ENCODE measurements around the gene EXOC3L1.
A peak's percentile ranks its signal among the peaks of the same experiment; 100 is the strongest.

Gene EXOC3L1

DNA sequence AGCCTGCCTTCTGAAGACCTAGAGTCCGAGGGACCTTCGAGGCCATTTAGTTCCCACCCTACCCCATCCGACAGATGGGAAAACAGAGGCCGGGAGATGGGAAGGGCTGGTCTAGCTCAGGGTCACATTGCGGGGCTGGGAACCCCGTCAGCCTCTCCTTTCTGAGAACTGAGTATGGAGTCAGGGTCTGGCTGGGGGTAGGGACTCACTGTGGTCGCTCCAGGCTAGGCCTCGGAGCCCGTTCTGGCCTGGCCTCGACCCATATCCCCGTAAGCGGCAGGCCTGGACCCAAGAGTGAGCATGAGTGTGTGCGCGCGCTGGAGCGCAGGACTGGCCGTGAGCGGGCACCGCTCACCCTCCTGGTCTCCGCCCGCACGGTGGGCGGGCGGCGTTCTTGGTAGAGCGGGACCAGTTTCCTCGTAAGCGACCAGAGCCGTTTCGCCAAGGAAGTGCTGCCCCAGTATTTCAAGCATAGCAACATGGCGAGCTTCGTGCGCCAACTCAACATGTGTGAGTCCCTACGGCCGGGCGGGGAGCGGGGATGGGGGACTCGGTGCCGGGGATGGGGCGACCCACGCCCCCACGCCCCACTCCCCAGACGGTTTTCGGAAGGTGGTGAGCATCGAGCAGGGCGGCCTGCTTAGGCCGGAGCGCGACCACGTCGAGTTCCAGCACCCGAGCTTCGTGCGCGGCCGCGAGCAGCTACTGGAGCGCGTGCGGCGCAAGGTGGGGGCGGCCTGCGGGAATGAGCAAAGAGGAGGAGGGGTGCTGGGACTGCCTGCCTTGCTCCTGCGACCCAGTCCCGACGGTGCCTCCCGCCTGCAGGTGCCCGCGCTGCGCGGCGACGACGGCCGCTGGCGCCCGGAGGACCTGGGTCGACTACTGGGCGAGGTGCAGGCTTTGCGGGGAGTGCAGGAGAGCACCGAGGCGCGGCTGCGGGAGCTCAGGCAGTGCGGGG is 24.5 kb downstream of the EXOC3L1 start:
- no peak for DNase-seq (ENCODE audit: low read depth in 2 of 2)

DNA sequence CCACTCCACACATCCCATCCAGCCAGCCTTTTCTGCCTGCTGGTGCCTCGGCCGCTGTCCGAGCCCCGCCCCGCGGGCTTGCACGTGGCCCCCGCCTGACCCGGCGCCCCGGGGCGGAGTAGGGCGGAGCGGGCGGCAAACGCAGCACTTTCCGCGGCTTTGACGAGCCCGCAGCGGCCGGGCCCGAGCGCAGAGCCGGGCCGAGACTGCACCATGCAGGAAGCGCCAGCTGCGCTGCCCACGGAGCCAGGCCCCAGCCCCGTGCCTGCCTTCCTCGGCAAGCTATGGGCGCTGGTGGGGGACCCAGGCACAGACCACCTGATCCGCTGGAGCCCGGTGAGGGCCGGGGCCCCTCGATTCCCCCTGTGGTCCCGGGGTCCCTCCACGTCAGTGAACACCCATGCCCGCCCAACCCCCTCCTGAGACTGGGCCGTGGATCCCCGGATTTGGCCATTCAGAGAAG is 25.3 kb downstream of the EXOC3L1 start, which contains the start of gene HSF4:
Gene HSF4, plus strand, starts transcription at position 147 of the 463 bp plus-strand sequence. Its CDS starts 67 bp downstream, at position 214.
- no peak for DNase-seq (ENCODE audit: low read depth in 2 of 2)

DNA sequence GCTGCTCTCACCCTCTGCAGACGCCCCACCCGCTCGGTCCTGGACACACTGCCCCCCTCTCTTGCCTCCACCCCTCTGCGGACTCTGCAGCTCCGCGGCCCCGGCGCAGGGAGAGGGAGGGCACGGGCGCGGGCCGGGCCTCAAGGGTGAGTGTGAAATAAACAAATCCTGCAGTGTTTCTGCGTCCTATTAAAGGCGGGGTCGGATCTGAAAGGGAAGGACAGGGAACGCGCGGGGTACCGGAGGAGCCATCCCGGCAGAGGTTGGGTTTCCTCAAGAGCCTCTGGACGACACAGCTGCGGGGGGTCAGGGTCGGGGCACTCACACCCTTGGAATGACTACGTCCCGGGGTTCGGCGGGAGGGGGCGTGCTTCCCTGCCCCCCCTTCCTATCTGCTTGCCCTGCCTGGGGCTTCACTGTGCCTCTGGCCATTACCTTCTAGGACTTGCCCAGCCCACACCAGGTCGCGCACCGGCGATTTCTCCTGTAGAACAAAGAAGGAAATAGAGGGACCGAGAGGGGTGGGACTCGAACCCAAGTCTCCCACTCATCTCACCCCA is 25.9 kb downstream of the EXOC3L1 start:
- no peak for DNase-seq (ENCODE audit: low read depth in 2 of 2)

DNA sequence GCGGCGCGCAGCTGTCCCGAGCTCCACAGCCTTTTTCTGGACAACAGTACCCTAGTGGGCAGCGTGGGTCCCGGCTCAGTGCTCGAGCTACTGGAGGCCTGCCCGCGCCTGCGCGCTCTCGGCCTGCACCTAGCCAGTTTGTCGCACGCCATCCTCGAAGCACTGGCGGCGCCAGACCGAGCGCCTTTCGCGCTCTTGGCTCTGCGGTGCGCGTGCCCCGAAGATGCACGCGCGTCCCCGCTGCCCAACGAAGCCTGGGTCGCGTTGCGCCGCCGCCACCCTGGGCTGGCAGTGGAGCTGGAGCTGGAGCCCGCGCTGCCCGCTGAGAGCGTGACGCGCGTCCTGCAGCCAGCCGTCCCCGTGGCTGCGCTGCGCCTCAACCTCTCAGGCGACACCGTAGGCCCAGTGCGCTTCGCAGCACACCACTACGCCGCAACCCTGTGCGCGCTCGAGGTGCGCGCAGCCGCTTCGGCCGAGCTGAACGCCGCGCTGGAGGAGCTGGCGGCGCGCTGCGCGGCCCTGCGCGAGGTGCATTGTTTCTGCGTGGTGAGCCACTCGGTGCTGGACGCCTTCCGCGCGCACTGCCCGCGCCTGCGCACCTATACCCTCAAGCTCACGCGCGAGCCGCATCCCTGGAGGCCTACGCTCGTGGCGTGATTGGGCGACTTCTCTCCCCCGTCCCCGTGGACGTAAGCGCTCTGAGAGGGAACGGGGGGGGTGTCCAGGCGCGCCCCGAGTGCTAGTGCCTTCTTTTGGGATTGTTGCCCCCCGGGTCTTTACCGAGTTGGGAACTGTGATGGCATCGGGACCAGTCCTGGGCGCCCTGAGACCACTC is 26.6 kb downstream of the EXOC3L1 start:
- DNase-seq (ENCODE audit: low read depth in 2 of 2), result peak in 1 of 2 donors; percentile 15

DNA sequence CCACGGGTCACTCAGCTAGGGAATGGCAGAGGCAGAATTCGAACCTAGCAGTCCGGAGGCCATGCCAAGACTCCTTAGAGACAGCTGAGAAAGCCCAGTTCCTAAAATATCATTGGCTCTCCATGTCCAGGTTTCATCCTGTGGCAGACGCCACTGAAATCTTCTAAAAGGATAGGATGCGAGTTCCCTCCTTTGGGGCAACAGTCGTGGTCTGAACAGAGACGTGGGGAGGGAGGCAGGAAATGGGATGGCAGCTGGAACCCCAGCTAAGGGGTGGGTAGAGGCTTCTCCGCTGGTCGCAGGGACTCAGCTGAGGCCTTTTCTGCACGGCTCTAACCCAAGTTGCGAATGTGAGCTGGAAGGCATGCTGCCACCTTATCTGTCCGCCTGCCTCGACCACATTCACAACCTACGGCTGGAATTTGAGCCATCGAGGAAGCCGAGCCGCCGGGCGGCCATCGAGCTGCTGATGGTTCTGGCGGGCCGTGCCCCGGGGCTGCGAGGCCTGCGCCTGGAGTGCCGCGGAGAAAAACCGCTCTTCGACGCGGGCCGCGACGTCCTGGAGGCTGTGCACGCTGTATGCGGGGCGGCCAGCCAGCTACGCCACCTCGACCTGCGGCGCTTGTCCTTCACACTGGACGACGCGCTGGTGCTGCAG is 27.3 kb downstream of the EXOC3L1 start:
- DNase-seq (ENCODE audit: low read depth in 2 of 2), result no peak

DNA sequence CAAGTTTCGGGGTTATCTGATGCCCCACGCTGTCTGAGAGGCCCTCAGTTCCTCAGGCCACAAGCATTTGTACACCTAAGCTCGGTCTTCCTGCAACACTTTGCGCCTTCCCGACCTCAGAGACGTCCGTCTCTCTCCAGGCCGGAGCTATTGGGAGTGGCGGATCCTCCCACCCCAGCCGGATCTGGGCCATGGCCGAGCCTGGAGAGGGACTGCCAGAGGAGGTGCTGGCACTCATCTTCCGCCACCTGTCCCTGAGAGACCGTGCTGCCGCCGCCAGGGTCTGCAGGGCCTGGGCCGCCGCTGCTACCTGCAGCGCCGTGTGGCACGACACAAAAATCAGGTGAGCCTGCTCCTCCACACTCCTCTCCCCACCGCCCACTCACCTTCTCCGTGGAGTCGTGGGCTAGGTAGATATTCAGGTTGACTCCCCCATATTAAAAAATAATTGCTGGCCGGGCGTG is 28.3 kb downstream of the EXOC3L1 start:
- no peak for DNase-seq (ENCODE audit: low read depth in 2 of 2)

DNA sequence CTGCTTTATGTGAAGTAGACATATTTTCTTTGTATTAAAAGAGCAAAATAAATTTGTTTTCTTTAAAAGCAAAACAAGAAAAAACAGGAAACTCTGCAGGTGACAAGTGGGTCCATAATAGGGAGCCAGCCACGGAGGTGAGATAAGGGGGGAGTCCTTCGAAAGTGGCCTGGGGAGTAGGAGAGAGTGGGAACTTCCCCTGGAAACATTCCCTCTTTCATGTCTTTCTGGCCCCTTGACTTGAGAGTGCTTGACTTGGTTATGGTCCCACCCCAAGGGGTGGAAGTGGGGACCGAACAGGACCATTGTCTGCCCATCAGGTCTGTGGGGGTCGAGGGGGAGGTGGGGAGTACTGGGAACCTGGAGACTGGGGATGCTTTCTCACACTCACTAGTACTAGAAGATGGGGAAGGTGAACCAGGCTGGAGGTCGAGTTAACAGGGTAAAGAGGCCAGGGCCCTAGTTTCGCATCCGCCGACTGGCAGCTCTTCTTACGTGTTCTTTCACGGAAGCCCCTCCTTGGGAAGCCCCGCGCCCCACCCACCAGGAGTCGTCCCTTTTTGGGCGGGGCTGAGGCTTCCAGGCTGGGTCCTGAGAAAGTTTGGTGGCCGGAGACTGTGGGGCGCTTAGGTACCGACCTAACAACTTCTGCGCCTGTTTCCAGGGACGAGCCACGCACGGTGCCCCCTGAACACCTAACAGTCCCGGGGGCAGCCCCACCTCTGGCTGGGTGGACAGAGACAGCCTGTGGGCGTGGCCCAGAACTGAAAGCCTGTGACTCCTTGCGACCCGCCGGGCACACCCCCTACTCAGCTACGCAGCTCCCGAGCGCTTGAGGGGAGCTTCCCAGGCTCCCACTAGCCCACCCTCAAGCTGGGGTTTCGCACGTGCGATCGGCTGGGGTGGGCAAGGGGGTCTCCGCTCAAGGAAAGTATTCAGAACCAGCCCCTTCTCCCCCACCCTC is 31.0 kb downstream of the EXOC3L1 start:
- peak; percentile 74 for DNase-seq (ENCODE audit: low read depth in 2 of 2)

DNA sequence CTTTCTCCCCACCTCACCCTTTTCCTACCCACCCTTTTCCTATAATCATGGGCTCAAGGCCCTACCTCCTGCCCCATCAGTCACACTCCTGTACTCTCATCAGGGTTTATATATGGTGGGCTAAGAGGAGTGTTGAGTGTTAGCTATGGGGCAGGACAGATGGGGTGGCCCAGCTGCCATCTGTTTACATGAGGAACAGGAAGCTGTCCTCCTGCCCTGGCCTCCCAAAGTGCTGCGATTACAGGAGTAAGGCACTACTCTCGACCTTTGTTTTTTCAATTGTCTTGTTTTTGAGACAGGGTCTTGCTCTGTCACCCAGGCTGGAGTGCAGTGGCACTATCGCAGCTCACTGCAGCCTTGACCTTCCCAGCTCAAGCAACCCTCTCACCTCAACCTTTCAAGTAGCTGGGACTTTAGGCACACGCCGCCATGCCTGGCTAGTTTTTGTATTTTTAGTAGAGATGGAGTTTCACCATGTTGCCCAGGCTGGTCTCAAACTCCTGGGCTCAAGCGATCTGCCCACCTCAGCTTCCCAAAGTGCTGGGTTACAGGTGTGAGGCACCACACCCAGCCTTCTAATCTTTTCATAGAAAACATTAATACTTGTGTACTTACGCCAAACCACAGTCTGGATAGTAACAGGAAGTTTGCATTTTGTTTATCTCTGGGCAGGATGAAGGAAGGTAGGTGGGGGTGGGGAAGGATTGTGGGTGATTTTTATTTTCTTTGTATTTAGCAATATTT is 31.9 kb downstream of the EXOC3L1 start:
- DNase-seq (ENCODE audit: low read depth in 2 of 2), result no peak

DNA sequence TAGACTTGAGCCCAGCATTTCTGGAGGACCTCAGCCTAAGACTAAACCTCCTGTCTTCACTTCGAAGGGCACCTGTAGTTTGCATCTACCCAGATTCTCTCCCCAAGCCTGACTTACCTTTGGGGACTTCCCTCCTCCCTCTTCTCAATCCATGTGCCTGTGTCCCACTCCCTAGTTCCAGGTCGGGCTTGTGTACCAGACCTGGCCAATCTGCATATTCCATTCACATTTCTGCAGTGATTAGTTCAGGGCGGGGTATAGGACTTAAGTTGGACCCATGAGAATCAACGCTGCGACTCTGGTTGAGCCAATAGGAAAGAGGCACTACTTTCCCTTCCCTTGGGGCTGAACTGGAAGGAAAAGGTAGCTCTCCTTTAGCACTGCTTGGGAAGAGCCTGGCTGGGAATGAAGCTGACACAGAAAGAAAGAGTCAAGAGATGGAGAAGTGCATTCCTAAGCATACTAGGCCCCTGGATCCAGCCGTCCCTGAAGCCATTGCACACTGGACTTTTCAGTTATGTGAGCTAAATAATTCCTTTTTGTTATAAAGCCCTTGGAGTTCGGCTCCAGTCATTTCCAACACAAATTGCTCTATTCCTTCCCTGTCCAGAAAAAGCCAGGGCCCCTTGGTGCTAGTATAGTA is 32.7 kb downstream of the EXOC3L1 start:
- no peak for DNase-seq (ENCODE audit: low read depth in 2 of 2)

DNA sequence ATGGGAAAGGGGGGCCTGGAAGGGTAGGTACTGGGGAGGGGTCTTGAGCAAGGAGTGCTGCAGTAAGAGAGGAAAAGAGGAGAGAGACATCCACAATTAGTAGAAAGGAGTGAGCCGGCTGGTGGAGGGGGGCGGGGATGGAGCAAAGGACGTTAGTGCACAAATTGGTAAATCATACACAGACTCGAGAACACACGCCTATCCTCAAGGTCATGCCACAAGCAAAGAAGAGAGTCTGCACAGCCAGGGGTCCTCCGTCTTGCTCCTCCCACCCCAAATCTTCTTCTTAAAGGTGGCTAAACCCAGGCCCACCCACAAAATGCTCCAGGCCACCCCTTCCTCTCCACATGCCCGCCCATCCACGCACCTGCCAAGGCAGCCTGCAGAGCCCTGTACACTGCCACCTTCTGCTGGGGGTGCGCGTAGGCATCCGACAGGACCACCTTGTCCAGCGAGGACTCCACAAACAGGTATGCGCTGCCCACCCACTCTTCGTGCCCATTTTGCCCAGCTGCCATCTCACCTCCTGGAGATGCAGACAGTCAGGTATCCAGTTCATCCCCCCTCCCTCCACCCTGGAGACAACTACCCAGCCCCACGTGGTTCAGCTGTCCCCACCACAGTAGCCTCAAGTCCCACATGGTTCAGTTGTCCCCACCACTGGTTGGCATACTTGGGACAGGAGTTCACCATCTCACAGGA is 33.6 kb downstream of the EXOC3L1 start:
- DNase-seq (ENCODE audit: low read depth in 2 of 2), result no peak

DNA sequence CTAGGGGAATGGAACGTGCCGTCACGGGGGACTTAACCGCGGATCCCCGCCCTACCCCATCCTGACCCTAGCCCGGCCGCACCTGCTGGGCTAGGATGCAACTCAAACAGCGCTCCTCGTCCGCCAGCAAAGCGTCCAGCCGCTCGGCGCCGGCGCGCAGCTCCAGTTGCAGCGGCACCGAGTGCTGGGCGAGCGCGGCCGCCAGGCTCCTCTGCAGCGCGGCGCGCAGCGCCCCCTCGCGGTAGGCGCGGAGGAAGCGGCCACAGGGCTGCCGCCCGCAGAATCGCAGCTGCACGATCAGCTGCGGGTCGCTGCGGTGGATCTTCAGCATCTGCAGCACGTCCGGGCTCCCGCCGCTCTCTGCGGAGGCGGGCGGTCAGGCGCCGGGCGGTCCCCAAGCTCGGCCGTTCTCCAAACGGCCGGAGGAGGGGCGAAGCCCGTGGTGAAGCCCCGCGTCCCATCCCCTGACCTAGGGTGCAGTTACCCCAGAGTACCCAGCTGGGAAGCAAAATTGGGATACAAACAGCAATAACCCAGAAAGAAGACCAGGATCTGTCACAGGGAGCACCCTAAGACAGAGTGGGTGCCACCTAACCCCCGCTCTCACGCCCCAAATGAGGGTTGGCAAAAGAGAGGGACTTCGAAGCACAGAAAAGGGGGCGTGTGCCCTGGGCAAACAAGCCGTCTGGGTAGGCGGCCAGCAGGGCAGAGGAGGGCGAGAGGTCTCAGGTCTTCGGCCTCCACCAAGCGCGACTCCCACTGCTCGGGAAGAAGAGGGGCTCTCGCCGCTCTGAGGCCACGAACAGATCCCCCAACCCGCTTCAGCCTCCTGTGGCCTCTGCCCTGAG is 34.4 kb downstream of the EXOC3L1 start:
- peak; percentile 43 to 67 for DNase-seq (ENCODE audit: low read depth in 2 of 2)

DNA sequence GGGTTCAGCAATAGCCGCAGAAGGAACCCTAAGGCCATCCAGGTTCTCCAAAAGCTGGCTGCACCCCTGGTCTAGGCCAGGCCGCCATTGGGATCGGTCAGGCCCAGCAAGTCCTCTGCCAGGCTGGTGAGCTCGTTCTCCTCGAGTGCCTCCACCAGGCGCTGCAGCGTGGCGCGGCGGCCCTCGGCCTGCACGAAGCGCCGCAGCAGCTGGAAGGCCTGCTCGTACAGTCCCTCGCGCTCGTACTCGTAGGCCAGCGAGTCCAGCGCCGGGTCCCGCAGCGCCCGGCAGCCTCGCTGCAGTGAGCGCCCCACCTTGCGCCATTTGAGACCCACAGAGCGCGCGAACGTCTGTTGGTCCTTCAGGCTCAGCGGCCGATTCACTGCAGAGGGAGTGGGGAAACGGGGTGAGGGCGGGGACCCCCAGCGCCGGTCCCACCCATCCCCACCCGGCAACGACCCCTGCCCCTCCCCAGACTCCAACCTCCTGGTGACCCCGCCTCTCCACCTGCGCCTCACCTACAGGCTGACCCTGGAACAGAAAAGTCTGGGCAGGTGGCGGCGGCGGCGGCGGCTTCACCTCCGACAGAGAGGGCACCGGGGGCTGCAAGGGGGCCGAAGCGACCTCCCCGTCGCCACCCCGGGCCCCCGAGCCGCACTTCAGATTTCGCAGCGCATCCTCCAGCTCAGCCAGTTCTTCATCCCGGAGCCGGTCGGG is 35.2 kb downstream of the EXOC3L1 start:
- DNase-seq (ENCODE audit: low read depth in 2 of 2), result no peak

DNA sequence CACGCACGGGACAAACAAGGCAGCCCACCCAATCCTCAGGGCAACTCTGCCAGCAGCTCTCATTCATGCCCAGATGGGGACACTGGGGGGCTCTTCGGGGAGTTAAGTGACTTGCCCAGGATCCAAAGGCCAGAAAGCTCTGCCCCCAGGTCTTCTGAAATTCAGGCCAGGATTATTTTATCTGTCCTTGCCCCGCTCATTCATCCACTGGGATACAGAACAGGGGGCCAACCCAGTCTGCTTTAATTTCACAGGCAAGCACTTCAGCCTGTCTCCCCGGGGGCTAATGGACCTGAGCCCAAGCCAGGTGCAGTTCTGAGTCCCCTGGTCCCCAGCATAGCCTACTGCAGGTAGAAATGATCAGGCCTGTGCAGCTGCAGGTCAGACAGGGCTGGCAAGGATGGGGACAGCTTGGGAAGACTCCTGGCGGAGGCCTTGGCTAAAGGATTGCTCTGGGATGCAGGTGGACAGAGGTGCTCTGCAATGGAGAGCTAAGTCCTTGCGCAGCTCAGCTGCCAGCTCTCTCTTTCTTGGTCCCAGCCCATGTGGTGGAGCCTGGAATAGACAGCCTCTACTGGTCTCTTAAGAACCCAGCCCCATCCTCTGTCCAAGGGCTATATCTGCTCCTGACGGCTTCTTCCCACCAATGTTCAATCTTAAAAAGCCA is 38.4 kb downstream of the EXOC3L1 start:
- no peak for DNase-seq (ENCODE audit: low read depth in 2 of 2)

DNA sequence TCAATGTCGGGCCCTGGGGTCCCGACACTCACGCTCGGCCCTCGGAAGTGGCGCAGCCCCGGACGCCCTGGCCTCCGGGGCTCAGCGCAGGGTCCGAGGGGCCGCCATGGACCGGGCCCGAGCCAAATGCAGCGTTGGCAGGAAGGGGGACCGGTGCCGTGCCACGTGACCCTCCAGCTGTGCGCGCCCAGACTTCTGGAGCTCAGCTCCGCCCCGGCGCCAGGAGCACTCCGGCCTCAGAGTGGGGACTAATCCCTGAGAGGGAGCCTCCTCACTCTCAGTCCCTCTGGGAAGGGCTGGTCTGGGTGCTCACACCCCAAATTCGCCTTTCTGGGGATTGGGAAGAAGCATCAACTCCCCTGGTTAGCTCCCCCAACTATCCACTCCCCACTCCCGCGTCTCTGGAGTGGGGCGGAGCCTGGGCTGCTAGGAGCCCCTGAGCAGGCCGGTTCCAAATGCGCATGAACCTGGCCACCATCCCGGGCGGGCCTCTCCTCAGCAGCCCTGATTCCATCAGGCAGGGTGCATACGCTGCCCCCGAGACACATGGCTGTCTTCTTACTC is 39.0 kb downstream of the EXOC3L1 start, which contains the start of gene B3GNT9:
Gene B3GNT9, minus strand, starts transcription at position 166 of the 564 bp plus-strand sequence. CDS start 513 bp downstream, outside the sequence.
- no peak for DNase-seq (ENCODE audit: low read depth in 2 of 2)

DNA sequence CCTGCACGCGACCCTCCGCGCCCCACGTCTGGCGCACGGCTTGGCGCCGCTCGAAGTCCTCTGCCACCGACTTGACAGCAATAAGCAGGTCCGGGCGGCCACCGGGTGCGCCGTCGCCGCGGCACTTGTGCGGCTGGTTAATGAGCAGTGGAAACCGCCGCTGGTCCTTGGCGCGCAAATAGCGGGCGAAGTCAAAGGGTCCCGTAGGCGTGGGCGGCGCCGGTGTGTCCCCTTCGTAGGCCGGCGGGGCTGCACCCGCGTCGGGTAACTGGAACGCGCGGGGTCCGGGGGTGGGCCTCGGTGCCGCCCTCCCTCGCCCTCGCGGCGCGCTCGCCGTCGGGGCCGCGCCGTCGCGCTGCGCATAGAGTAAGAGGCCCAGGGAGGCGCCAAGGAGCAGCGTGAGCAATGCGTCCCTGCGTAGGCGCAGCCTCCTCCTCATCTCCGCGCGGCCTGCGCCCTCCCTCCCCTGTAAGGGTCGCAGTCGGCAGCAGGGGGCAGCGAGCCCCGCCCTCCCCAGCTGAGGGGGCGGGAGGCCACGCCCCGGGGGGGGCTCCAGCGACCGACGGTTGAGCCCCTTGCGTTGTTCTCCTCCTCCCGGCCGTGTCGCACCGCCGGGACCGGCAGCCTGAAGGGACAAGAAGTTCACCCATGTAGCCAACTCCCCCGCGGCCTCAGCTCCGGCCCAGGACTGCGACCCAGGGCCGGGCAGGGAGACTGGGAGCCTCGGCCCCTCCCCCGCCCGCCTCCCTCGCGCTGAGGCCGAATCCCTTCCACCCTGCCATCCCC is 39.7 kb downstream of the EXOC3L1 start:
- peak; percentile 34 to 66 for DNase-seq (ENCODE audit: low read depth in 2 of 2)
